CD4-positive, alpha-beta T cell treated with Interleukin-4 for 4 hours (primary cell): Measurements from ENCODE around the gene CCNG2.

ENCODE experiments used
- DNase-seq: peaks from one replicate; pipeline ENCODE4 v3.0.0-alpha.2; 2020

CCNG2 gene

DNA sequence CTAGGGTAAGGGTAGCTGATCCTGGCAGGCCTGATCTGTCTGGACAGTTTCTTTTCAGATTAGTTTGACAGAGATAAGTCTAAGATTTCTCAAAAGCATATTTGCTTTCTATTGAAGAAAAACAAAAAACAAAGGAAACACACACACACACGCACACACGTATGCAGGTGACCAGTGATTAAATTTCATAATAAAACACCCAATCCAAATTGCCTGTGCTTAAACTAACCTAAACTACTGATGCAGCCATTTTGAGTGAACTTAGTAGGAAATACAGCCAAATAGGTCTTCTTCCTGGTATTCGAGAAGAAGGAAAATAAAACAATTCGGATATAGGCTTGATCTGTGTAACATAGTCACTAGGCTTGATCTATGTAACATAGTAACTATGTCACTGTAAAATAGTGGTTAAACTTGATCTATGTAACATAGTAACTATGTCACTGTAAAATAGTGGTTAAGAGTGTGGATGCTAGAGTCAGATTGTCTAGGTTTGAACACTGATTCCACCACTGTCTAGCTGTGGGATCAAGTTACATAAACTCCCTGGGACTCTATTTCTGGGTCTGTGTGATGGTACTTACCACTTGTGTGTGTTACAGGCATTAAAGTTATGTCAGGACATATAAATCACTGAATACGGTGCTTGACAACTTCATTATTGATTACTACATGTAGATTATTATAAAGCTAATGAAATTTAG is 9.8 kb upstream of the CCNG2 start:
- DNase-seq: no peak

GRCh38 chr4:77148078-77148477 is 8.9 kb upstream of the CCNG2 start:
- DNase-seq: no peak

- DNase-seq: no peak
Observed at GRCh38 chr4:77149789-77150188, 7.2 kb upstream of the CCNG2 start.

DNA sequence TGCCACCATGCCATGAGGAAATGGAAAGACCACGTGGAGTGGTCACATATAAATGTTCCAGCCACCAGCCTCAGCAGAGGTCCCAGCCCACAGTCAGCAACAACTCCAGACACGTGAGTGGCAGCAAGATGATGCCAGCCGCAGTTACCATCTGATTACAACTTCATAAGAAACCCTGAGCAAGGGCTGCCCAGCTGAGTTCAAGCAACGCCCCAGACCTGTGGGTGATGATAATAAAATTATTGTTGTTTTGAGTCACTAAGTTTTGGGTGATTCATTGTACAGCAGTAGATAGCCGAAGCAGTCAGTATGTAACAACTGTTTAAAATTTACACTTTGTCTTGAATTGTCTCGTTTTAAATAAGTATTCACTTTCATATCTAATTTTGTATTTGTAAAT is 5.8 kb upstream of the CCNG2 start:
- DNase-seq: no peak

DNA sequence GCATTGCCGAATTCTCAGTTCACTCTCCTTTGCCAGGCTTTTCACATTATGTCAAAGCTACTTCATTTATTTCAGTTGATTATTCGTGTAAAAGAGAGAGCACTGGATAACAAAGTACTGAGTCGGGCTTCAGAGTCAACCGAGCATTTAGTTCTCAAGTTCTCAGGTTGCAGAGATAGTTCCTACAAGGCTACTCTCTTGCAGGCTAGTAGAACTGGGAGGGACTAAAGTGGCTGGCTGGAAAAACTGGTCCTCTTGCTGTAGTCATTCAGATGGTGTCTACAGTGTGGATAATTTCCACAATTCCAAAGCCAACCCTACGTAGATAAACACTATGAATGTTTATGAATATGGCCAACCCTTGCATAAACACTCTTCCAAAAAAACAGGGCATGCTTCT is 4.6 kb upstream of the CCNG2 start:
- DNase-seq: no peak

DNA sequence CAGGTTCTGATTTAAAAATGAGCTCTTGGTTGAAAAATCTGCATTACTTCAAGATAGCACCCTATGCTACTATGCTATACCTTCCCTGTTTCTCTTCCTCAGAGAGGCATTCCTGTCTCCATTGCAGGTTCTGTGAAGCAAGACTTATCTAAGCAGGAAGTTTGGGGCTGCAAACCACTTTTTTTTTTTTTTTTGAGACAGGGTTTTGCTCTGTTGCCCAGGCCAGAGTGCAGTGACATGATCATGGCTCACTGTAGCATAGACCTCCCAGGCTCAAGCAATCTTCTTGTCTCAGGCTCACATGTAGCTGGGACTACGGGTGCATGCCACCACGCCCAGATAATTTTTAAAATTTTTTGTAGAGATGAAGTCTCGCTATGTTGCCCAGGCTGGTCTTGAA is 4.0 kb upstream of the CCNG2 start:
- no peak for DNase-seq

- no peak for DNase-seq
Observed at GRCh38 chr4:77154065-77154464, 2.9 kb upstream of the CCNG2 start.

DNA sequence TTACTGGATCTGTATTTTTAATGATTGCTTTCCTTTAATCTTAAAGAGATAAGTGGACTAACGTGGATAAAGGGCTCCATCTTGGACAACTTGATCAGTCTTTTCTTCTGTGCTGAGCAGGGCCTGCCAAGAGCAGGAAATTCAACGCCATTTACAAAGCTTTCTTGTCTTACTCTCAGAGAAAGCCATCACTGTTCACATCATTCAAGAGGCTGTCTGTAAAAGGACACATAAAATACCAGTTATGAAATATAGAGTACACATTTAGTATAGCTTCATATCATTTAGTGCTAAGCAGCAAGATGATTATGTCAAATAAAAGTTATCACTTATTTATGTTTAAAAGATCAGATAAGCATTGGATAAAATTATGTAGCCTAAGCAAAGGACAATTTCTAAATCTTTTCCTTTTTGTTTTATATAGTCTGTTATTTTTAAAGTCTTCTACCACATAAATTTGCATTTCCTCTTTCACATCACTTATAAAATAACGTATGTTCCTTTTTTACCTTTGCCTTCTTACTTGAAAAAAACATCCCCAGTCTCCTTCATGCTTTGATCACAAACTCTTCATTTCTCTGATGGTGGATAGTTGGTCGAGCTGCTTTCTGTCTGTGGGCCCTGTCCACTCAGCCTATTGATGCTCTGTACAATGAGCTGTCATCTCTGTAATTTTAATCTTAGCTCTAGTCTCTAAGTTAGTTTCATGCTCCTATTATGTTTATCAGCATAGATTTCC is 2.1 kb upstream of the CCNG2 start:
- DNase-seq: no peak

- DNase-seq: no peak
Observed at GRCh38 chr4:77155631-77156452, 1.2 kb upstream of the CCNG2 start.

GRCh38 chr4:77156533-77156911 is 485 bp upstream of the CCNG2 start:
- peak; percentile 100 for DNase-seq

DNA sequence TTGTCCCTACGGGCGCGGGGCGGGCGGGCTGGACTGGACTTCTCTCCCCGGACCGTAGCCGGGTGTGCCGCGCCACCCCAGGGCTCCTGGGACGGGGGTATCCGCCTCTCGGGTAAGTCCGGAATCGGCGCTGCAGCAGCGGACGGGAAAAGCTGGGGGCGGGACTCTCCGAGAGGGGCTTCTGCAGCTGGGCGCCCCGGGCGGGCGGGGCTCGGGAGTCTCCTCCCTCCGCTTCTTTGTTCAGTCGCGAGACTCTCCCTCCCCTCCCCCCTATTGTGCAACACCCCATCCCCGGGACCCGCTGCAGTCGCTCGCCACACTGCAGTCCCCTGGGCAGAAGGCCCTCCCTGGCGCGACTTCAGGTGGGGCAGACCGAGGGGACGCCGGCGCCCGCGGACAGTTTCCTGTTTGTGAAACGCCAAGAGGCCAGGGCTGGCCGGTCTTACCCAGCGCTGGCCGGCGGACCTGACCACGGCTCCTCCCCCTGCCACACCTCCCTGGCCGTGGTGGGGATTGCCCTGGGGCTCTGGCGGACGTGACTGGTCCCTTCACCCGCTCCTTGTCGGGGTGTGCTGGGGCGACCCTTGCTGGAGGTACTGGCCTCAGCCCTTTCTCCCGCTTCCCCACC is 966 bp downstream of the CCNG2 start:
- peak; percentile 69 for DNase-seq

DNA sequence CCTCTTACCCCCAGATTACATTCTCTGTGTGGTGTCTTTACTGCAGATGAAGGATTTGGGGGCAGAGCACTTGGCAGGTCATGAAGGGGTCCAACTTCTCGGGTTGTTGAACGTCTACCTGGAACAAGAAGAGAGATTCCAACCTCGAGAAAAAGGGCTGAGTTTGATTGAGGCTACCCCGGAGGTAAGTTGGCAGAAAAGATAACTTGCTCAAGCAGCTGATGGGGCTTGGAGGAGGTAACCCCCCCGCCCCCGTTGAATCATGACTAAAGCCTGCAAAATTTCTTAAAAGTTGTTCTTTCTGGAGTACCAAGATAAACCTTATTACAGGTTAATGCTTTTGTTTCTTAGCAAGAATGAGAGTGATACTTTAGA is 1.5 kb downstream of the CCNG2 start:
- DNase-seq: peak; percentile 17

DNA sequence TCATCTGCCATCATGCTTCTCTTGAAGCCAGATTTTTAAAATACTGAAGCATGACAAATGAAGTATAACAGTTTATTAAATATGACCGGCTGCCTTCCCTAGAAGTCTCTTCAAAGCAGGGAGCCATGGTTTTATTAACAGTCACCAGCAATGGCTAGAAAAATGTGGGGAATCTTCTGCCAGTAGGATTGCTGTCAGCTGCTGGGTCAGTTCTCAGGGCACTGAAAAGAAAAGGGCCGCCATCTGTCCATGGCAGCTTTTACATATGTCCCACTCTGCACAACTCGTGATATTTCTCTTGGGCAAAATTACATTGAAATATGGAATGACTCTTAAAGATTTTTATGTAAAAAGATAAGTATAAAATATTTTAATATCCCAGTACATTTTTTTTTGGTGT is 2.8 kb downstream of the CCNG2 start:
- DNase-seq: no peak

DNA sequence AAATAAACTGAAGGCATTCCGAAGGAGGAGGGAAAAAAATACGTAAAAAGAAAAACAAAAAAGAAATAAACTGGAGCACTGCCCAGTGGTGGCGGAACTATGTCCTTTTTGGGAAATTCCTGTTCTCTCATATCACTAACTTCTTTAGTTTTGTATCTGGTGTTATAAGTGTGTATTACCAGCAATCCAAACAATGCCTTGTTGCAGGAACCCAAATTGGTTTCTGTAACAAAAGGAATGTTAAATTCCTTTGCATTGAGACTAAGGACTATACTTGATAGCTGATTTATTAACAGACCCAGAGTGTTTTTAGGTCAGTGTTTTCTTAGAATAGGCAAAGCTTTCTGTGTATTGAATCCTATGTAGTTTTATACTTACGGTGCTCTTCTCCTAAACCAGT is 6.6 kb downstream of the CCNG2 start:
- DNase-seq: no peak

DNA sequence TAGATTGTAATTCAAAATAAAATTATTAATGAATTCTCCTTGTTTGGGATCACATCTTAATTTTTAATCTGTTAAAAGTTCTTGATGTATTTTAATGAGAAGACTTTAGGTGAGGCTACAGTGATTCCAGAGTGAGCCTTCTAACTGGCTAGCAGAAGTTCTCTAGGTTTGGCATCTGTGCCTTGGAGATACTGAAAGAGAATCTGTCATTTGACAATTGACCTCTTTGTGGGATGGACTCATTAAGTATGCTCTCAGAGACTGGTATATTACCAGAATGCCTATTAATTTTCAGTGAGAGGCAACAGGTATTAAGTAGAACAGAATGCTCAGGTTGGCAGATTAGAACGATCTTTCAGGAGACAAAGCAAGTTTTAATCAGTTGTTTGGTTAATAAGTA is 10.2 kb downstream of the CCNG2 start:
- DNase-seq: no peak

DNA sequence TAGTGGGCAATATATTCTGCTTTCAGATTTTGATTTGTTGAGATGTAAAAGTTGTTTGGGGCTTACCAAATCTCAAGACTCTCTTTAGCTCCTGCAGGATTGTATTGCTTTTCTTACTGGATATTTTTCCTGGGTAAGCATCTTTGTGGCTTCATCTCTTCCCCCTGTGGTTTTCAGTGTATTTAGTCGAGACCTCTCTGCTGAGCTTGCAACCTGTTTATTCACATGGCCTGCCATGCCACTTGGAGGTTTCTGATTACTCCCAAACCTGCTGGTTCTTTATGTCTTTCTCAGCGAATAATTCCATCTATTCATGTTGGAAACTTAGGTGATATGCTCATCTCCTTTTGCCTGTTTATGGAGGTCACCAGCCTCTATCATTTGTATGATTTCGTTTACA is 10.9 kb downstream of the CCNG2 start:
- DNase-seq: no peak

- DNase-seq: no peak
Observed at GRCh38 chr4:77169481-77169880, 12.5 kb downstream of the CCNG2 start.

DNA sequence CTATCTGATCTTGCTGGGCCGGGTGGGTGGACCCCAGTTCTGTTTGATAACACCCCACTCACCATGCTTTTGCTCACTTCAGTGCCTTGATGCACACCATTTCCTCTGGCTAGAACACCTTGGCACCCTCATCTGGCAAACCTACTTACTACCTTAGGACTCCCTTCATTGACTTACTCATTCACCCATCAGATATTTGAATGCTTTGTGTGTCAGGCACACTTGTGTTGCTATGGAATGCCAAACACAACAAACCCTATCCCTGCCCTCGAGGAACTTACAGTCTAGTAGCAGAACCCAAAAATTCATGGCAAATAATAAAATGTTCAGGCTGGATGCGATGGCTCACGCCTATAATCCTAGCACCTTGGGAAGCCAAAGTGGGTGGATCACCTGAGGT is 13.9 kb downstream of the CCNG2 start:
- no peak for DNase-seq

- DNase-seq: no peak
Observed at GRCh38 chr4:77172336-77172735, 15.3 kb downstream of the CCNG2 start.

DNA sequence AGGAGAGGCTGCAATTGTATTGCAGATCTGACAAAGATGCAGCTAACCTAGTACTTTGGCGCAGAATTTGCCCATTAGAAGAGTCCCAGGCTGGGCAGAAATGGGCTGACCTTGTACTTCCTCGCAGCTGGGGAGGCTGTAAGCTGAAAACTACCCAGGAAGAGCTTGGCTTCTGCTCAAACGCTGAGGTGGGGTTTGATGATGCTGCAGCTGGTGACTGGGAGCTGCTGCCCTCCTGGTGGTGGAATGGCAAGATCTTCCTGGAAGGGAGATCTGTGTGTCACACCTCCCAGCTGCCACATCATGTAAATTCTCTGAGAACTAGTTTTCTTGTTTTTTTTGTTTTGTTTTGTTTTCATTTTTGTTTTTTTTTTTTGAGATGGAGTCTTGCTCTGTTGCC is 17.4 kb downstream of the CCNG2 start:
- DNase-seq: no peak

GRCh38 chr4:77175201-77175611 is 18.2 kb downstream of the CCNG2 start:
- no peak for DNase-seq

DNA sequence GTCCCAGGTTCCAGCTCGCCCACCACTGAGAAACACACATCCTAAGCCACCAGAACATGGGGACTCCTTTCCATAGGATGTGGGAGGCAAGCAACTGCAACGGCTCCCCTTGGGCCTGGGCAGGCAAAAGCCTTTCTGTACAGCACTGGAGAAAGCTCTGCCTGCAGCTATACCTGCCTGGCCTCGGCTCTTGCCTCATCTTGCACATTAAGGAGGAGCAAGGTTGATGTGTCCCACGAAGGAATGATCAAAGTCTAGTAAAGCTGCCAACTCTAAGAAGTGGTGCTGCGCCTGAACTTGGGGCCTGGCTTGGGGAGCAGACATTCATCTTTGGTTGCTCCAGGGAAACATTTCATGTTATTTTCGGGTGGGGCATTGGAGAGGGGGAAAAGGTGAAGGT is 19.6 kb downstream of the CCNG2 start:
- no peak for DNase-seq

DNA sequence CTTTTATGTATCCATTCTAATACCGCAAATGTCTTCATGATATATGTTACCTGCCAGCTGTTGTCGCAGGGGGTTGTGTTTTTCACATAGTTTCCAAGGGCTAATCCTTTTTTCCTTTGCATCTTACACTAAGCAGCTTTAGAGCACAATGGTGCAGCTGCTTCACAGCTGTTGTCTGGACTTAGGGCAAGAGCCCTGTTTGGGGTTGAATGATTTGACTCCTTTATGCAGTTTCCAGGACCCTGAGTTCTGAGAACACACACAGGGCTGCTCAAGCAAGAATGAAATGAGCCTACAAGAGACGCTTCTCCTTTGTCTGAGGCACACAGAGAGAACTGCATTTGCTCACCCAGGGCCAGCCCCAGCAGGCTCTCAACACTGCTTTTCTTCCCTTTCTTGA is 20.2 kb downstream of the CCNG2 start:
- no peak for DNase-seq

DNA sequence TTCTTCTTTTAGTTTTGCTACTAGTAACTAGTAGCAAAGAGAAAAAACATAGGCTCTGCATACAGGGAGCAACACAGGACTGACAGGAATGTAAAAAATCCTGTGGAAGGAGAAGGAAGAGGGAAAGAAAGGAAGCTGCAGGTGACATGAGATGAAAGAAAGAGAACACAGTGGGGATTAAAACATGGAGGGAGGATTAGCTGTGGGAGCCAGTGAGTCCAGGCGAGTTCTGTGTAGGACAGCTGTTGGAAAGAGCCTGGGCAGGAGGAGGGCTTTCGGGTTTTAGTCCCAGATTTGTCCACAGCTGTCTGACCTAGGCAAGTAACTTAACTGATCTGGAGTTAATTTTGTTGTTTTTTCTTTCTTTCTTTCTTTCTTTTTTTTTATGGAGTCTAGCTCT is 21.6 kb downstream of the CCNG2 start:
- DNase-seq: no peak
